Lower leg skin (tissue), 4 donors: ENCODE measurements around the gene KIRREL3. TPM values are rescaled to one million over a fixed set of nuclear protein-coding genes. Genes with fewer than 3 reads are reported as not detected.

Experiments
- DNase-seq, 2 donors: peaks; one replicate each; pipeline ENCODE4 v3.0.0-alpha.2; 2019; ENCODE audit warnings: low spot score in 2 of 2
- H3K4me3 ChIP-seq: fragments of 200-600 bp; sonication (generic); 2 replicates; pipeline ENCODE4 v1.5.1; 2017; ENCODE audit warnings: mild to moderate bottlenecking, low read depth; ENCODE audit not compliant: poor library complexity, severe bottlenecking
- CTCF ChIP-seq, 3 donors: fragments of 450-650 bp; IDR thresholded peaks; one replicate each; pipeline ENCODE4 v1.5.1; 2016; ENCODE audit warnings: antibody characterized with exemption in 3 of 3, mild to moderate bottlenecking in 3 of 3, moderate library complexity in 2 of 3
- POLR2A ChIP-seq, 2 donors: fragments of 450-650 bp; IDR thresholded peaks; one replicate each; pipeline ENCODE4 v1.6.1; 2016 to 2017; ENCODE audit warnings: antibody characterized with exemption in 2 of 2, mild to moderate bottlenecking in 1 of 2, moderate library complexity in 1 of 2
- WGBS, 2 donors: methylation state at CpG; one replicate each; pipeline ENCODE4 v1.1.5; 2018; 5-methylcytosine and 5-hydroxymethylcytosine counted together
- intact Hi-C: fragments of 100-400 bp; cut with DNase I; formaldehyde crosslinking; loops from one replicate; pipeline ENCODE4 v1.15.0; 2023; ENCODE audit warnings: low total_unique reads
- total RNA-seq, 4 donors: library from RNA; depleted of rRNA; stranded (reverse); fragments of >200 nt; gene quantifications; one replicate each; pipeline ENCODE4 v1.1.0, GENCODE V29; 2016

The KIRREL3 gene
- total RNA-seq, 4 donors from 2014 or later = 0.13 TPM; not detected in 3

- peak; percentile 85 to 94 for DNase-seq
- 6 to 9% methylated on average over 18 to 19 of the region's 19 CpGs for WGBS, 2 donors
- intact Hi-C loops = no loop called here
- H3K4me3 ChIP-seq = no peak overlapping the region
- TF ChIP-seq CTCF (IDR thresholded peaks at IDR 0.05) (peak in 1 of 3 donors; percentile 79), POLR2A (IDR thresholded peaks at IDR 0.05) (no peak)
Observed at GRCh38 chr11:126480410-126481302, 519.9 kb downstream of the KIRREL3 start.

GRCh38 chr11:126480015-126480409 is 520.6 kb downstream of the KIRREL3 start:
- WGBS, 2 donors = 92 to 98% methylated on average over 3 of the region's 3 CpGs
- no peak for TF ChIP-seq POLR2A (IDR thresholded peaks at IDR 0.05)
- TF ChIP-seq CTCF (IDR thresholded peaks at IDR 0.05) = no peak
- no peak overlapping the region for H3K4me3 ChIP-seq
- intact Hi-C loops = no loop called here
- DNase-seq = no peak

GRCh38 chr11:126479178-126479930 is 521.2 kb downstream of the KIRREL3 start:
- DNase-seq = no peak
- WGBS, 2 donors = 91 to 93% methylated on average over 15 of the region's 15 CpGs
- H3K4me3 ChIP-seq = no peak overlapping the region
- intact Hi-C loops = no loop called here
- TF ChIP-seq POLR2A (IDR thresholded peaks at IDR 0.05) (no peak), CTCF (IDR thresholded peaks at IDR 0.05) (no peak)

GRCh38 chr11:126478466-126478865 is 522.1 kb downstream of the KIRREL3 start:
- no peak for DNase-seq
- intact Hi-C loops = no loop called here
- WGBS, 2 donors = 84 to 90% methylated on average over 5 of the region's 5 CpGs
- no peak for TF ChIP-seq POLR2A (IDR thresholded peaks at IDR 0.05)
- TF ChIP-seq CTCF (IDR thresholded peaks at IDR 0.05) = no peak
- H3K4me3 ChIP-seq = no peak overlapping the region

GRCh38 chr11:126477535-126478305 is 522.9 kb downstream of the KIRREL3 start:
- no peak overlapping the region for H3K4me3 ChIP-seq
- TF ChIP-seq POLR2A (IDR thresholded peaks at IDR 0.05) (no peak), CTCF (IDR thresholded peaks at IDR 0.05) (no peak)
- no peak for DNase-seq
- WGBS, 2 donors = 74 to 78% methylated on average over 14 of the region's 14 CpGs
- intact Hi-C loops = no loop called here
